GM18861 (cell line): ENCODE data around the gene HPSE.

Source experiments
- ATAC-seq: cut with Tn5 transposase; IDR thresholded peaks from one replicate; pipeline ENCODE4 v1.9.1; 2021; ENCODE audit not compliant: unreplicated experiment

HPSE gene

DNA sequence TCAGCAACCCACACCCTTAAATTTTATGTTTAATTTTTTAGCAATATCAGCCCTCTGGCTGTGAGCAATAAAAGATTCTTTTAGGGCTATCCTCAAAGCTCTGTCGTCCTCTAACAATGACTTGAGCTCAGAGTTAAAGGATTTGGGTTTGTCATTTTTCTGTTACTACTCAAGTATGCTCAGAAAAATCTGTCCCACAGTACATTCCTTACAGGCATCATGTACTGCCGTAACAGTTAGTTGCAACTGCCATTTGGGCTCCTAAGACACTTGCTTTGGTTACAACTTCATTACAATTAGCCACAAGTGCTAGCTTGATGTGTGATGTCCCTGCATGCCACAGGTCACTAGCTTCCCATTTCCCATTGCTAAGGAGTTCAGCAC is 83.2 kb downstream of the HPSE start:
- no peak for ATAC-seq

DNA sequence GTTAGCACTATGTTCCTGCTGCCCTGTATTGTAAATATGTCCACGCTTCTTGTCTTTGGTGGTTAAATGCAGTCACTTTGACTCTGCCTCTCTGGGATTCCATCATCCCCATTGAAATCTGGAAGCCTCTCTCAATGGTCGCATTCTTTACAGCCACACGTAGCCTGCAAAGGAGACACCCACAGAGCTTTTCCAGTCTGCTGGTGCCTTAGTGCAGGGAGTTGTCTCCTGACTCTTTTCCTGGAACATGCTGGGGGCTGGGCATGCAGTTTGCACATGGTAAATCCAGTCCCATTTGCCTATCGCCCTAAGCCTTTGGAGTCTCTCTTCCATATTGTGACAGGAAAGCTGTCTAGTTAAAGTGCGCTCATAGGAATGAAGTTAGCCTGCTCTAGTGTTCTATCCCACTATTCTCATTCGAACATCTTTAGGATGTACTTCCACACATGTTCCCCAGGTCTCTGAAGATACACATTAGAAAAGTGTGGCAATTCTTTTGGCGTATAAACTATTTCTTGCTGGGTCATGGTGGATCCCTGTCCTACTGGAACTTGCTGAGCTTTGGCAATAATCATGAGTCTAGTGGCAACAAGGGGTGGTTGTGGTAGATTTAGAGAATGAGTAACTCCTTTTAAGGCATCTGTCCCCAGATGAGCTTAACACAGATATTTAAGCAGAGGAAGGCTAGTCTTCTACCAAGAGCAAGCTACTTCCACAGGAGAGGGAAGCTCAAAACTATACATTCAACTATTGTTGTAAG is 83.8 kb downstream of the HPSE start:
- ATAC-seq, result no peak

DNA sequence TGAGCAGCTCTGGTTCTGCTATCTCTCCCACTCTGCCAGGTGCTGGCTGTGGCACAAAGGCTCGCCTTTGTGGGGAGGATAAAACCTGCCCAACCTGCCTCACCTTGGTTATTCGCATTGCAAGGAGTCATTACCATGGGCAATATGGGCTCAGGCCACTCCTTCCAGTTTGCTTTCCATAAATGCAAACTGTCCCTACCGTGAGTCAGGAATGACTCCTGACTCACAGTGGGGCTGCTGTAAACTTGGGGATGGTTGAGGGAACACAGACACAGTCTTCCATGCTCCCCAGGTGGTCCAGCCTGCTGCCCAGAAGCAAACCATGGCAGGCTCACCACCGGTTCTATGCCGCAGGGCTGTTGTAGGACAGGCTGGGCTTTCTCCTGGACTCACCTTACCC is 86.2 kb downstream of the HPSE start:
- no peak for ATAC-seq

DNA sequence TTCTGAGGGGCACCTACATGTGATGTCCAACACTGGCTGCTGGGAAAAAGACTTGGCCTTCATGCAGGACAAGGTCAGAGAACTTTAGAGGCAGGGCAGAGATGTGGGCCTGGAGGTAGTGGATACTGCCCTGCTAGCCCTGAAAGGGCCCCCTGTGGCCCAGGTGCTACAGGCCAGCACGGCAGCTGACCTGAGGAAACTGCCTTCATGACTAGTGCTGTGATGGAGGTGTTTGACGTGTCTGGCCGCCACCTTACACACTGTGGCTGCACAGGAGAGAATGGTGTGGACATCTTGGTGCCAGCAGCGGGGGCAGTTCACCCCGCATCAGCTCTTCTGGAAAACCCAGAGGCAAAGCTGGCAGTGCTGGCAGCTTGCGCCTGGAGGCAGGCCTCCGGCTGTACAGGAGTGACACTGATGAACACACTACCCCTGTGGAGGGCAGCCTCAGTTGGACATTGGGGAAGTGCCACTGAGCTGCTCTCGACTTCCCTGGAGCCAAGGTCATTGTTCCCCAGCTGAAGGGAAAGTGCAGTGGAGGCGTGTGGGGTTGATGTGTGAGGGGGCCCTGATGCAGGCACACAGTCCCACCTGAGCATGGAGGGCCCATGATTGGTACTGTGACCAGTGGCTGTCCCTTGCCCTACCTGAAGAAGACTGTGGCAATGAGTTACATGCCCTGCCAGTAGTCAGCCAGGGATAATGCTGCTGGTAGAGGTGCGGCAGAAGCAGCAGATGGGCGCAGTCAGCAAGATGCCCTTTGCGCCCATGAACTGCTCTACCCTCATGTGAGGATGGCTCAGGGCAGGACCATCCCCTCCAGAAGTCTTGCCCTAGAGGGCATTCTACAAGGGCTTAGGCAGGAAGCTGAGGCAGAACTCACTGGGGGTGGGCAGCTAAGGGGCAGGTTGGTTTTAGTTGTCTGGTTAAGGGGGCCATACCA is 87.0 kb downstream of the HPSE start:
- no peak for ATAC-seq
